IPS-18a (cell line): ENCODE results near the gene AGBL1.
"Not testable (repeated sequence)": the region's sequence is repeated elsewhere in the genome, so short reads cannot be mapped to it uniquely, and the experiment has no call there.

Experiments used
- H3K27ac ChIP-seq: one replicate; pipeline ENCODE4 v1.5.1; 2013; ENCODE audit warnings: low read length
- H3K27me3 ChIP-seq: one replicate; pipeline ENCODE4 v1.6.1; 2013; ENCODE audit warnings: mild to moderate bottlenecking, low read length; ENCODE audit not compliant: control insufficient read depth, insufficient read depth
- H3K36me3 ChIP-seq: one replicate; pipeline ENCODE4 v1.6.1; 2013; ENCODE audit warnings: low read depth, low read length; ENCODE audit not compliant: control insufficient read depth
- H3K4me1 ChIP-seq: one replicate; pipeline ENCODE4 v1.6.1; 2013; ENCODE audit warnings: low read depth, low read length; ENCODE audit not compliant: control insufficient read depth
- H3K4me3 ChIP-seq: one replicate; pipeline ENCODE4 v1.5.1; 2013; ENCODE audit warnings: low read length
- H3K9ac ChIP-seq: one replicate; pipeline ENCODE4 v1.6.1; 2013; ENCODE audit warnings: mild to moderate bottlenecking, low read length, moderate library complexity
- H3K9me3 ChIP-seq: one replicate; pipeline ENCODE4 v1.6.1; 2013; ENCODE audit warnings: low read depth, low read length; ENCODE audit not compliant: control insufficient read depth

The AGBL1 gene

DNA sequence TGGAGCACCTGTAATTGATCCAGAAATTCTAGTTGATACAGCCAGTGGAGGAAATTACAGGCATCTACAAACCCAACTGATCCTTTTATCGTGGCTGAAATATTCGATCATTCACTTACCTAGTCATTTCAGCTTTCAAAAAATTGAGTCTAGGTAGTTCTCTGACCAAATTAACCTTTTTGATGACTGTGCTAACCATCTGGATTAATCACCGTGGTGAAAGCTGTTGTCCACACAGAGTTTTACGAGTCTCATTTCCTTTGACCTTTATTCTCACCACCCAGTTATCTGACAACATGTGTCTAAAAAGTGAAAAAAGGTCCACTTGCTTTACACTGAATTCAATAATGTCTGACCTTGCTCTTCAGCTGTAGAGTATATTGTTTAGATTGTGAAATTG lies 354.3 kb downstream of the AGBL1 start:
- Histone ChIP-seq H3K9me3 (no peaks in the 10 kb centered on the region), H3K27ac (no peak overlapping the region), H3K36me3 (no peaks in the 10 kb centered on the region), H3K4me1 (no peaks in the 10 kb centered on the region), H3K27me3 (no peaks in the 10 kb centered on the region), H3K4me3 (no peak overlapping the region), H3K9ac (no peak overlapping the region)

DNA sequence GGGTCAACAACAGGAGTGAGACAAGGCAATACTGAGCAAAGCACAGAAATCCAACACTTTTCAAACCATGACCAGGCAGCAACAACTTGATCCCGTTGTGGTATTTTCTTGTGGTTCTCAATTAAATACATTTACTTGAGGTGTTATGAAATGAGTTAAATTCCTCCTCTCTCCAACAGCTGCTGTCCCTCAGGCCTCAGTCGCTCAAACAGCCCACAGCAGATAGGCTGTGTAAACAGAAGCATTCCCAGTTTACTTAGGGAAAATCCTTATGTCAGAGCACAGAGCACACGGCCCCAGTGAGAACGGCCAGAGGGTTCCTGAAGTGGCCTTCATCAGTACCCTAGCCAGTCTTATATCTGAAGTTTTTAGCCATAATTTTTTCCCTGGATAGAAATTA lies 359.9 kb downstream of the AGBL1 start:
- H3K9ac ChIP-seq = no peak overlapping the region
- no peaks in the 10 kb centered on the region for H3K27me3 ChIP-seq
- no peaks in the 10 kb centered on the region for H3K4me1 ChIP-seq
- no peak overlapping the region for H3K4me3 ChIP-seq
- no peaks in the 10 kb centered on the region for H3K9me3 ChIP-seq
- H3K27ac ChIP-seq = no peak overlapping the region
- H3K36me3 ChIP-seq = no peaks in the 10 kb centered on the region

DNA sequence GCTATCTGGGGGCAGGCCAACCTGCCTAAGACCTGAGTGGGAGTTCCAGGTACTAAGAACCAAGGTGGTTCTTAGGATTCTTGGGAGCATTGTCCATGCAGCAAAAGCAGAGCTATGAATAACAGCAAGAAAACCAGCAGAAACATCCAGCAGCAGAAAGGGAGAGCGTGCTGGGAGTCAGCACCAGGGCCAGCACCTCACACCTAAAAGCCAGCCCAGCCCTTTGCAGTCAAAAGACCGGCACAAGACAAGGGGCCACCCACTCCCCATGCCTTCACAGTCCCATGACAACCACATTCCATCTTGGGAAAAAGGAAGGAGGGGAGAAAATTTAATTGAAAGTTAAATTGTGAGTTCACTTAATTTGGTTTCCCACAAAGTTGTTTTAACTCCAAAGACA lies 364.9 kb downstream of the AGBL1 start:
- H3K27me3 ChIP-seq = no peaks in the 10 kb centered on the region
- no peaks in the 10 kb centered on the region for H3K4me1 ChIP-seq
- no peak overlapping the region for H3K27ac ChIP-seq
- H3K9ac ChIP-seq = no peak overlapping the region
- no peaks in the 10 kb centered on the region for H3K36me3 ChIP-seq
- no peaks in the 10 kb centered on the region for H3K9me3 ChIP-seq
- no peak overlapping the region for H3K4me3 ChIP-seq

DNA sequence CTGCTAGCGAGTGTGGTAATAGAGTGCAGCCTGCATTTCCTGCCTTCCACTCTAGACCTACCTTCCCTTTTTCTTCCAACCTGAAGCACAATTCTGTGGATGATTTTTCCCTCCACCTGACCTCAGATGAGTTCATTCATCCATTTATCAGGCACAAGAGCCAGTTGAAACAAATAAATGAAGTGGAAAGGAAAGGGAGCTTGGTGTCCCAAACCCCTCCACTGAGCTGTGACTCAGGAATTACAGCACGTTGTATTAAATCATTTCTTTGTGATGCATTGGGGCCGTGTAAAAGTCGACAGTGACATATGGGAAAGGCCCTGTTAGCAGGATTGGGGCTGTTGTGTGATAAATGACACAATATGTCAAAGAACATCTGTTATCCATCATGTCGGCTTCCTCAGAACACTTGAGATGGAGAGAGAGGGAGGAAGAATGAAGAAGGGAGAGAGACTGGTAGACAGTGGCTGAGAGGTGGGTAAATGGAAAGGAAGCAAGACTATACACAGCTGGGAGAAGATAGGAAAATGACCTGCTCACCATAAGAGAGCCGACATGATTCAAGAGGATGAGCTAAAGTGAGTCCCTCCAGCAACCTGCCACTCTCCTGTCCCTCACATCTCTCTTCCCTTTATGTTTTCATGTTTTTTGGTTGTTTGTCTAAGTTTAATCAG lies 366.0 kb downstream of the AGBL1 start:
- H3K27me3 ChIP-seq = no peaks in the 10 kb centered on the region
- no peak overlapping the region for H3K27ac ChIP-seq
- H3K9me3 ChIP-seq = no peaks in the 10 kb centered on the region
- H3K36me3 ChIP-seq = no peaks in the 10 kb centered on the region
- no peaks in the 10 kb centered on the region for H3K4me1 ChIP-seq
- no peak overlapping the region for H3K9ac ChIP-seq
- no peak overlapping the region for H3K4me3 ChIP-seq

DNA sequence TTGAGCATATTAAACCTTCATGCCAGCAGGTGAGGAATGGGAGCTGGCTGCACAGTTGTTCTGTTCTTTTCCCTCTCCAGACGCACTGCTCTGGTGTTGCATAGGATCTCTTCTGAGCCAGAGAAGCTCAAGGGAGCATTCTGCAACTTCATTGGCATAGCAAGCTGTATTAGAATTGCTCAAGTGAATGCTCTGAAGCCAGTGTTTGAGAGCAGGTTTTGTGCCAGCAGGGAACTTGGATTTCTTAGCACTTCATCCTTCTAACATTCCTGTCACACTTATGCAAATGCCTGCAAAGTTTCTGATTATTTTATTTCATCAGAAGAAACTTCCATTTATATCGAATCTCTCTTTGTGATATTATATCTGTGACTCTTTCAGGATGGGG lies 366.6 kb downstream of the AGBL1 start:
- H3K36me3 ChIP-seq = no peaks in the 10 kb centered on the region
- H3K4me3 ChIP-seq = no peak overlapping the region
- H3K9ac ChIP-seq = no peak overlapping the region
- no peaks in the 10 kb centered on the region for H3K9me3 ChIP-seq
- H3K27ac ChIP-seq = no peak overlapping the region
- no peaks in the 10 kb centered on the region for H3K4me1 ChIP-seq
- no peaks in the 10 kb centered on the region for H3K27me3 ChIP-seq

GRCh38 chr15:86465470-86466039 lies 385.9 kb downstream of the AGBL1 start:
- not testable (repeated sequence) for H3K9ac ChIP-seq, H3K36me3 ChIP-seq

GRCh38 chr15:86481720-86482119 lies 402.0 kb downstream of the AGBL1 start:
- no peaks in the 10 kb centered on the region for H3K9me3 ChIP-seq
- no peaks in the 10 kb centered on the region for H3K4me1 ChIP-seq

More at GRCh38 chr15:86465470-86466039, 385.9 kb downstream of the AGBL1 start:
- not testable (repeated sequence) for H3K27me3 ChIP-seq, H3K4me3 ChIP-seq, H3K27ac ChIP-seq, H3K9me3 ChIP-seq, H3K4me1 ChIP-seq

DNA sequence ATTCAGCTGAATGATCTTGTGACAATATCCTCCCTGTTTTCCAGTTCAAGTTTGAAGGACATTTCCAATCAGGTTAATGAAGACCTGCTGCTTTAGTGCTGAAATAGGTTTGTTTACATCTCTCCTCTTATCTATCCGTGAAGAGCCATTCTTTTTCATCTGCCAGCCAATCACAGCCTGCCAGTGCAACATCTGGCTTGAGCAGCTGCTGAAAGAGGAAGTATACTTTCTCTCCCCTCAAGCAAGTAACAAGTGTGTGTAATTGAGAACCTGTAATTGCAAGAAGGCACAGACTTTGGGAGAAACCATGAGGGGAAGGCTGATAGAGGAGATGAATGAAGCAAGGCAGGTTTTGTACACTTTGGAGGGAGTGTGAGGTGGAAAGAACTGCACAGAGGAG lies 404.3 kb downstream of the AGBL1 start:
- Histone ChIP-seq H3K27me3 (no peaks in the 10 kb centered on the region), H3K36me3 (no peaks in the 10 kb centered on the region), H3K4me1 (no peaks in the 10 kb centered on the region), H3K27ac (no peak overlapping the region), H3K9ac (no peak overlapping the region), H3K4me3 (no peak overlapping the region), H3K9me3 (no peaks in the 10 kb centered on the region)

More at GRCh38 chr15:86481720-86482119, 402.0 kb downstream of the AGBL1 start:
- no peak overlapping the region for H3K27ac ChIP-seq
- H3K9ac ChIP-seq = no peak overlapping the region
- no peaks in the 10 kb centered on the region for H3K36me3 ChIP-seq
- H3K4me3 ChIP-seq = no peak overlapping the region
- no peaks in the 10 kb centered on the region for H3K27me3 ChIP-seq

DNA sequence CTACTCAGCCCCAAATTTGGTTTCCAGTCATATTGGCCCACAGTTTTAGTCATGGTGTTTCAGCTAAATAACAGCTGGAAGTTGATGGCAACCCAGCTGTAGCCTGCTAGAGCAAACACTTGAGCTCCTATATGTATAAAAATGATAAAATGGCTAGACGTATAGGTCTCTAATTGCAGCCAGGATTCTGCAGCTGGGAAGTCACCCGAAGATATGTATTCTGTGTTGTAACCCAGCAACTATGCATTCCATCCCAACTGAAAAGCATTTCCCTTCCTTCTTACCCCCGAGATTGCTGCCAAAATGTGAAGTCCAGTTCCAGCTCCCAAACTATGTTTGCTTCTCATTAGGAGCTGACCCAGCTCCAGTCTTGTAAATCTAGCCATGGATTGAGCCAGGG lies 408.4 kb downstream of the AGBL1 start:
- H3K27me3 ChIP-seq = no peaks in the 10 kb centered on the region
- no peaks in the 10 kb centered on the region for H3K9me3 ChIP-seq
- H3K4me3 ChIP-seq = no peak overlapping the region
- no peaks in the 10 kb centered on the region for H3K36me3 ChIP-seq
- no peaks in the 10 kb centered on the region for H3K4me1 ChIP-seq
- no peak overlapping the region for H3K27ac ChIP-seq
- H3K9ac ChIP-seq = no peak overlapping the region

DNA sequence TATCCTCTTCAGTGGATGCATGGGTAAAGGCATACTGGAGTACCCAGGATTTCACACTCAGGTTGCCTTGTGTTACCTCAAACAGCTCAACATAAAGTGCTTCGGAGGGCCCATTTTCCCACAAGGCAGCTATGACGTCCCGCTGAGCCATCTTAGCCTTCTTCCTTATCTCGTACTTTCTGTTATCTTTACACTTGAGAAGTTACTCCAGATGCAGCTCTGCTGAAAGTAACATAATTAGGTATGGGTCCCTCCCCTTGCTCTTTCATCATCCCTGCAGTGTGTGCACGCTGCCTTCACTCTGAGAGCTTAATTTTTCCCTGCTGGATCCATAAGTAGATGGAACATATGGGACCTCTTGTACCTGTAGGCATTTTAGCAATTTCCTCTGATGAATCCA lies 410.3 kb downstream of the AGBL1 start:
- Histone ChIP-seq H3K36me3 (no peaks in the 10 kb centered on the region), H3K9me3 (no peaks in the 10 kb centered on the region), H3K4me1 (no peaks in the 10 kb centered on the region), H3K27ac (no peak overlapping the region), H3K27me3 (no peaks in the 10 kb centered on the region), H3K4me3 (no peak overlapping the region), H3K9ac (no peak overlapping the region)

DNA sequence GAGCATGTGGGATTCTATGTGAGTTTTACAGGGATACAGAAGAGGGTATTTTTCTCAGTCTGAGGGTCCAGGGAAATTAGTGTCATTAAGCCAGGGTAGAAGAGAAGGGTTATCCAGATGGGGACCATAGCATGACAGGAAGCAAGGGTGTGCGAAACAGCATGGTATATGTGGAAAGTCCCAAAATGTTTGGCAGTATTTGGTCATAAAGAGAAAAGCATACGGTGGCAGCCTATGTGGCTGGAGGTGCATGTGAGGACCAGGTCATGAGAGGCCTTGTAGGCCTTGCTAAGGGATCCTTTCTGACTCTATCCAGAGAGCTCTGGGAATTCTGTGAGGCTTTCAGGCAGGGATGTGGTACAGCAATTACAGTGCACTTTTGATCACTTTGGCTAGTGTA lies 411.4 kb downstream of the AGBL1 start:
- Histone ChIP-seq H3K27ac (no peak overlapping the region), H3K9me3 (no peaks in the 10 kb centered on the region)

DNA sequence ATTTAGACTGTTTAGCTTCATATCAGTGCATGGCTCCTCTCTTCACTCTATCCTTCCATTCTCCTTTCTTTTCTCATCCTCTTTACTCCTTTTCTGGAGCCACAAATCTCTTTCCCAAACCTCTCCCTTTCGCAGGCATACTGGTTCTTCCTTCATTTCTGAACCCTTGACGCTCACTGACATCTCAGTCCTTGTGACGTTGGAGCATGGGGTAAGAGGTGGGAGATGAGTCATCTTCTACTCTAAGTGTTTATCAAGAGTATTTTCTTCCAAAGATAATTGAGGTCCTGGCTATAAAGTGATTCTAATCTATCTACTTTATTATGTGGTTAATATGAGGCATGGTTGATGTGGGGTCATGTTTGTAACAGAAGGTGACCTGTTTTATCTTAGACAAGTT lies 414.2 kb downstream of the AGBL1 start:
- H3K36me3 ChIP-seq = no peaks in the 10 kb centered on the region
- no peak overlapping the region for H3K4me3 ChIP-seq
- H3K9ac ChIP-seq = no peak overlapping the region
- H3K9me3 ChIP-seq = no peaks in the 10 kb centered on the region
- H3K27ac ChIP-seq = no peak overlapping the region
- no peaks in the 10 kb centered on the region for H3K27me3 ChIP-seq
- peaks cover 4% of the 10 kb centered on the region for H3K4me1 ChIP-seq

More for the DNA sequence above, 411.4 kb downstream of the AGBL1 start:
- Histone ChIP-seq H3K36me3 (no peaks in the 10 kb centered on the region), H3K9ac (no peak overlapping the region), H3K4me1 (no peaks in the 10 kb centered on the region), H3K4me3 (no peak overlapping the region), H3K27me3 (no peaks in the 10 kb centered on the region)
